ENCODE measurements around the gene LTBP1. TPM values are rescaled to one million over a fixed set of nuclear protein-coding genes. Genes with fewer than 3 reads are reported as not detected.

The LTBP1 gene
- total RNA-seq, 1 experiment from 2014 or later, result 28.5 TPM

GRCh38 chr2:32960238-32960637 lies 13.5 kb downstream of the LTBP1 start:
- Histone ChIP-seq H2BK5ac (ENCODE audit: insufficient read length, low read length) (no peak overlapping the region), H3K9me3 (ENCODE audit: control insufficient read depth, low read depth, low read length) (no peaks in the 10 kb centered on the region), H3K79me2 (ENCODE audit: insufficient read depth, low read length) (no peaks in the 10 kb centered on the region), H3K23me2 (ENCODE audit: insufficient read length, low read depth, low read length, poor library complexity, severe bottlenecking) (no peaks in the 10 kb centered on the region), H3K4me2 (ENCODE audit: insufficient read depth, insufficient read length, low read length) (no peak overlapping the region), H3K18ac (ENCODE audit: insufficient read length, low read depth, low read length) (no peak overlapping the region), H2BK20ac (ENCODE audit: low read depth, low read length, poor library complexity, severe bottlenecking) (no peak overlapping the region), H3K79me1 (ENCODE audit: insufficient read depth, low read depth, low read length, poor library complexity, severe bottlenecking) (no peaks in the 10 kb centered on the region), H4K5ac (ENCODE audit: insufficient read length, low read depth, low read length) (no peak overlapping the region), H2AK5ac (ENCODE audit: insufficient read length, low read length) (no peak overlapping the region), H2AFZ (ENCODE audit: low read length) (no peak overlapping the region), H3K56ac (ENCODE audit: insufficient read length, low read depth, low read length) (no peak overlapping the region), H3K27me3 (ENCODE audit: insufficient read depth, low read length) (no peaks in the 10 kb centered on the region), H3K4me1 (ENCODE audit: insufficient read depth, low read length) (no peaks in the 10 kb centered on the region), H2BK120ac (ENCODE audit: low read depth, low read length, poor library complexity, severe bottlenecking) (no peak overlapping the region), H3K9ac (ENCODE audit: extremely low read depth, insufficient read length, low read length) (no peak overlapping the region), H3K27ac (ENCODE audit: insufficient read length, low read depth, low read length) (no peak overlapping the region), H3K4ac (ENCODE audit: low read depth, low read length) (no peak overlapping the region), H3K23ac (ENCODE audit: insufficient read length, low read depth, low read length) (no peak overlapping the region), H2BK12ac (ENCODE audit: insufficient read length, low read depth, low read length) (no peak overlapping the region), H3T11ph (ENCODE audit: low read length) (no peak overlapping the region), H2BK15ac (ENCODE audit: low read depth, low read length) (no peak overlapping the region), H3K14ac (ENCODE audit: insufficient read depth, low read length) (no peak overlapping the region), H4K91ac (ENCODE audit: insufficient read length, low read depth, low read length) (no peak overlapping the region), H4K20me1 (ENCODE audit: control insufficient read depth, insufficient read depth, insufficient read length) (no peaks in the 10 kb centered on the region), H4K8ac (replicated peaks; ENCODE audit: insufficient read length, low read depth, low read length) (no peak overlapping the region)
- Mint-ChIP-seq H3K4me1 (peaks cover 2 to 6% of the 10 kb centered on the region in 2 experiments; a peak in 3 of 4 replicates), H3K4me3 (no peak overlapping the region), H3K27ac (peak overlapping the region in 1 of 3 experiments; percentile 12; a peak in 2 of 7 replicates), H3K9me3 (no peaks in the 10 kb centered on the region), H3K27me3 (ENCODE audit: low read depth) (no peaks in the 10 kb centered on the region), H3K36me3 (ENCODE audit: insufficient read depth in 1 of 3, low read depth in 3 of 3) (no peaks in the 10 kb centered on the region; a peak in 1 of 7 replicates)
- DNase-seq, result no peak
- WGBS (ENCODE audit: extremely low coverage, insufficient read length, low lambda C conversion rate), result no CpG with 5 or more reads among the region's 1 CpG
- no peak for TF ChIP-seq CTCF (conservative IDR thresholded peaks at IDR 0.05)
